ENCODE results near the gene ELF5.

The ELF5 gene

DNA sequence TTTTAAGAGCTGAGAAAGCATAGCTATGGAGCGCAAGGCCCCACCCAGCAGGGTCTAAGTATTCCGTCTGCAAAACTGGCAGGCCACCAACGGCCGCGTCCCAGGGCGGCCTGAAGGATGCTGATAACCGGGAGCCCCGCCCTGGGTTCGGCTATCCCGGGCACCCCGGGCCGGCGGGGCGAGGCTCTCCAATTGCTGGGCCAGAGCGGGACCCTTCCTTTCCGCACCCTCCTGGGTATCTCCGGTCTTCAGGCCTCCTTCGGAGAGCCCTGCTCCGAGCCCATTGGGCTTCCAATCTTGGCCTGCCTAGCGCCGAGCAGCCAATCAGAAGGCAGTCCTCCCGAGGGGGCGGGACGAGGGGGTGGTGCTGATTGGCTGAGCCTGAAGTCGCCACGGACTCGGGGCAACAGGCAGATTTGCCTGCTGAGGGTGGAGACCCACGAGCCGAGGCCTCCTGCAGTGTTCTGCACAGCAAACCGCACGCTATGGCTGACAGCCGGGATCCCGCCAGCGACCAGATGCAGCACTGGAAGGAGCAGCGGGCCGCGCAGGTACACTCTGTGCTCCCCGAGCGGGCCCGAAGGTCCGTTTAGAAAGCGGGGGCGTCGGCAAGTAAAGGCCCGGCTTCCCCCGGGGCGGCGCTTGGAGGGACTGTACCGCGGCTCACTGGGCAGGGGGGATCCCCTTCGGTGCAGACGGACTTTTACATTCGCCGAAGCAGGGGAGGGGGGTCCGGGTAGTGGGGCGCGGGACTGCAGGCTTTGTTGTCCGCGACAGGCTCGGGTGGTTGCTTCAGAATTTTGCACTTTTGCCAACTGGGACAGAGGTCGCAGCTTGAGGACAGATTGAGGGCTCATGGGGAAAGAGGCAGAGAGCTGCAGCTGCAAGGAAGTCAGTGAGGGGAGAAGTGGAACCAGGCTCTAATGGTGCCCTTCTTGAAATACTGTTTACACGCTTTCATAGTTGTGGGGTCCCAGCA is 74.8 kb downstream of the ELF5 start, which contains the start of gene CAT:
TSS of gene CAT (plus strand) at position 406 of the 979 bp plus-strand sequence. CDS start at position 486, 80 bp downstream.
- peak; percentile 97 for DNase-seq (ENCODE audit: low spot score)
- TF ChIP-seq, protein P1, sequence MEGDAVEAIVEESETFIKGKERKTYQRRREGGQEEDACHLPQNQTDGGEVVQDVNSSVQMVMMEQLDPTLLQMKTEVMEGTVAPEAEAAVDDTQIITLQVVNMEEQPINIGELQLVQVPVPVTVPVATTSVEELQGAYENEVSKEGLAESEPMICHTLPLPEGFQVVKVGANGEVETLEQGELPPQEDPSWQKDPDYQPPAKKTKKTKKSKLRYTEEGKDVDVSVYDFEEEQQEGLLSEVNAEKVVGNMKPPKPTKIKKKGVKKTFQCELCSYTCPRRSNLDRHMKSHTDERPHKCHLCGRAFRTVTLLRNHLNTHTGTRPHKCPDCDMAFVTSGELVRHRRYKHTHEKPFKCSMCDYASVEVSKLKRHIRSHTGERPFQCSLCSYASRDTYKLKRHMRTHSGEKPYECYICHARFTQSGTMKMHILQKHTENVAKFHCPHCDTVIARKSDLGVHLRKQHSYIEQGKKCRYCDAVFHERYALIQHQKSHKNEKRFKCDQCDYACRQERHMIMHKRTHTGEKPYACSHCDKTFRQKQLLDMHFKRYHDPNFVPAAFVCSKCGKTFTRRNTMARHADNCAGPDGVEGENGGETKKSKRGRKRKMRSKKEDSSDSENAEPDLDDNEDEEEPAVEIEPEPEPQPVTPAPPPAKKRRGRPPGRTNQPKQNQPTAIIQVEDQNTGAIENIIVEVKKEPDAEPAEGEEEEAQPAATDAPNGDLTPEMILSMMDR (IDR thresholded peaks at IDR 0.05; ENCODE audit: borderline replicate concordance, control extremely low read depth, extremely low read depth, insufficient read depth, missing control alignments): no peak
- in situ Hi-C loops (cut with MboI; ENCODE audit: low sequenced_read_pairs, unreplicated experiment): no loop called here

DNA sequence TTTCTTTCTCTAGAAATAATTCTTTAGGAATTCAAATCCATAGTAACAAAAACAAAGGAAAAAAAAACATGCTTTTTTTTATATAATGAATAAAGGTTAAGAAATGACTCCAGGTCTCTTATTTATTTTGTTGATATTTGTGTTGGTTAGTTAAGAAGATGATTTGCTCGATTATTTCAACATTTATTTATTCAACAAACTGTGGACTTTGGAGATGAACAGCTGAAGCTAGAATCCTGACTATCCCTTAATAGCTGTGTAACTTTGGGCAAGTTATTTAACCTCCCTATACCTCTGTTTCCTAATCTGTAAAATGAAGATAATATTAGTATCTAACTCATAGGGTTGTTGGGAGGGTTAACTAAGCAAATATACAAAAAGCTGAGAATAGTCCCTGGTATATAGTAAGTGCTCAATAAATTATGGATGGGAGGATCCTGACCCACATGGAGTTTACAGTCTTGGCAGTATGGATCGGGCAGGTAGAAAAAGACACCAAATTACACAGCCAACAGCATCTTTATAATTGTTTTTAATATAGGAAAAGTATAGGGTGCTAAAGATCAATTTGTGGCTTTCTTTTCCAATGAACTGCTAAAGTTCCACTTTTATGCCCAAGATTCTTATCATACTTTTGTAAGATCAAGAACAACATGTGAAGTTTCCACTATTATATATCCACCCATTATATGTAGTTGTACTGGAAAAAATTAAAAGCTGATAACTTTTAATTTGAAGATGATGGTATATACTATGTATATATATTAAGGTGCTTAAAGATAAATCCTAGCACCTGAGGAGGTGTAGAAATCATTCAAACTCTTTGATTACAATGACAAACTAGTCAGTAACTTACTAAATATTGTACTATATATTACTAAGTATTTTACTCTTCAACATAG is 76.1 kb downstream of the ELF5 start:
- in situ Hi-C loops (cut with MboI; ENCODE audit: low sequenced_read_pairs, unreplicated experiment): no loop called here
- no peak for DNase-seq (ENCODE audit: low spot score)
- TF ChIP-seq, protein P1 (IDR thresholded peaks at IDR 0.05; ENCODE audit: borderline replicate concordance, control extremely low read depth, extremely low read depth, insufficient read depth, missing control alignments): no peak

DNA sequence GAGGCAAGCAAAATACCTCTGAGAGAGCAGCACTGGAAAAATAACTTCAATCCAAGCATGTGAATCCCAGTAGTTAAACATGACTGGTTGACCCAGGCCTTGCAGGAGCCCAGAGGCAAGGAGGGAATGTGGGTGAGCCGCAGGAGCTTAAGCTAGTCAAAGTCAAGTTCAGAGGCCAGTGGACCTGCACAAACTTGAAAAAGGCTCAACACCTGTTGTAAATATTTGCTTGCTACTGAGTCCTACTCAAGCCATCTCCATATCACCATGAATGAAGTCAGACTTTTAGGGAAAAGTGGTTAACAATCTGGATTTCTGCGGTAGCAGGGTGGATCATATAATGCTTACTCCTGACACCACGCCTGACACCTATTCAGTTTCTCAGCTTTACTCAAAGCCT is 79.7 kb downstream of the ELF5 start:
- in situ Hi-C loops (cut with MboI; ENCODE audit: low sequenced_read_pairs, unreplicated experiment): no loop called here
- TF ChIP-seq, protein P1 (IDR thresholded peaks at IDR 0.05; ENCODE audit: borderline replicate concordance, control extremely low read depth, extremely low read depth, insufficient read depth, missing control alignments): no peak
- DNase-seq (ENCODE audit: low spot score): no peak

DNA sequence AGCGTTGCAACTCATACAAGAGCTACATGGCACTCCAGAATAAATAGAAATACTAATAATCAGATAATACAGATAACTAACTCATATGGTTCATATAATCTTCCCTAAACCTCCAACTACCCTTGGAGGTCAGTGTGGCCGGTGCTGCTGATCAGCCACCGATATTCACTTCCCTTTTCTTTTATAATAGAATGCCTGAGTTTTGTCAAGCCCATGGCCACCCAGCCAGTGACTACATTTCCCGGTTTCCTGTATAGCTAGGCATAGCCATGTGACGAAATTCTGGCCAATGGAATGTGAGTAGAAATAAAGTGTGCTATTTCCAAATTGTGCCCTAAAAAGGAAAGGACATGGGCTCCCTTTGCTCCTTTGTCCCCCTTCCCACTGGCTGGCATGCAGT is 80.8 kb downstream of the ELF5 start:
- TF ChIP-seq, protein P1 (IDR thresholded peaks at IDR 0.05; ENCODE audit: borderline replicate concordance, control extremely low read depth, extremely low read depth, insufficient read depth, missing control alignments): no peak
- in situ Hi-C loops (cut with MboI; ENCODE audit: low sequenced_read_pairs, unreplicated experiment): no loop called here
- DNase-seq (ENCODE audit: low spot score): no peak

DNA sequence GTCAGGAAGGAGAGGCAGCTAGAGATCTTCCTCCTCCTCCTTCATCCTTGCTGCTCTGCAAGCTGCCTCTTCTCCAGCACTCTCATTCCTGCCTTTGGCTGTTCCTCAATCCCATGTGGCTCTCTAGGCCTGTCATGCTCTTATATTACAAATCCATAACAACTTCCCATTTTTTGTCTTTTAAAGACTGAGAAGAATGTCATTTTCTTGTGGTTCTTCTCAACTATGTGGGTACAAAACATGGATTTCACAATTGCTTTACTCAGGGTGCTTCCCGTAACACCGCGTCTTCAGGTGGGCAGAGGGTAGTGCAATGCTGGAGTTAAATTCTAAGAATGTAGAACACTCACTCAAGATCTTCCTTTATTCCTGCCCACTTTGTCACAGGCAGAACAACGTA is 81.6 kb downstream of the ELF5 start:
- DNase-seq (ENCODE audit: low spot score): no peak
- in situ Hi-C loops (cut with MboI; ENCODE audit: low sequenced_read_pairs, unreplicated experiment): no loop called here

More for the DNA sequence above, 81.6 kb downstream of the ELF5 start:
- TF ChIP-seq, protein P1 (IDR thresholded peaks at IDR 0.05; ENCODE audit: borderline replicate concordance, control extremely low read depth, extremely low read depth, insufficient read depth, missing control alignments): no peak

Measured in GM13976 (cell line).